Body of pancreas (tissue), 4 donors: ENCODE results near the gene PRR16.

ENCODE experiments used
- POLR2A ChIP-seq, 3 donors: fragments of 450-650 bp; IDR thresholded peaks; one replicate each; pipeline ENCODE4 v1.6.1; 2016; ENCODE audit warnings: antibody characterized with exemption in 3 of 3, mild to moderate bottlenecking in 2 of 3
- TF ChIP-seq, protein P1 (sequence below), 7 experiments: fragments of 450-650 bp in 4 of 7; fragments of 200-600 bp in 3 of 7; sonication (generic) in 3 of 7; IDR thresholded peaks; one replicate each; pipeline ENCODE4 v1.5.1; 2016 to 2019; ENCODE audit warnings: antibody characterized with exemption in 7 of 7

DNA sequence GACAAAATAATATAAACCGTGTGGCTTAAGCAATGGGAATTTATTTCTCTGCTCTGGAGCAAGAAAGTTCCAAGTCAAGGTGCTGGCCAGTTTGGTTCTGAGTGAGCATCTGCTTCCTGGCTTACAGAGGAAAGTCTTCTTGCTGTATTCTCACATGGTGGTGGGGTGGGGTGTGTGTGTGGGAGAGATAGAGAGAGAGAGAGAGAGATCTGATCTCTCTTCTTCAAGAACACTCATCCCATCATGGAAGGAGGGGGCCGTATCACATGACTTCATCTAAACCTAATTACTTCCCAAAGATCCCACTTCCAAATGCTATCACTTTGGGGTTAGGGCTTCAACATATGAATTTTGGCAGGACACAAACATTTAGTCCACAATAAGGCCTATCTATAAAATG is 91.2 kb downstream of the PRR16 start:
- TF ChIP-seq, protein P1, sequence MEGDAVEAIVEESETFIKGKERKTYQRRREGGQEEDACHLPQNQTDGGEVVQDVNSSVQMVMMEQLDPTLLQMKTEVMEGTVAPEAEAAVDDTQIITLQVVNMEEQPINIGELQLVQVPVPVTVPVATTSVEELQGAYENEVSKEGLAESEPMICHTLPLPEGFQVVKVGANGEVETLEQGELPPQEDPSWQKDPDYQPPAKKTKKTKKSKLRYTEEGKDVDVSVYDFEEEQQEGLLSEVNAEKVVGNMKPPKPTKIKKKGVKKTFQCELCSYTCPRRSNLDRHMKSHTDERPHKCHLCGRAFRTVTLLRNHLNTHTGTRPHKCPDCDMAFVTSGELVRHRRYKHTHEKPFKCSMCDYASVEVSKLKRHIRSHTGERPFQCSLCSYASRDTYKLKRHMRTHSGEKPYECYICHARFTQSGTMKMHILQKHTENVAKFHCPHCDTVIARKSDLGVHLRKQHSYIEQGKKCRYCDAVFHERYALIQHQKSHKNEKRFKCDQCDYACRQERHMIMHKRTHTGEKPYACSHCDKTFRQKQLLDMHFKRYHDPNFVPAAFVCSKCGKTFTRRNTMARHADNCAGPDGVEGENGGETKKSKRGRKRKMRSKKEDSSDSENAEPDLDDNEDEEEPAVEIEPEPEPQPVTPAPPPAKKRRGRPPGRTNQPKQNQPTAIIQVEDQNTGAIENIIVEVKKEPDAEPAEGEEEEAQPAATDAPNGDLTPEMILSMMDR (IDR thresholded peaks at IDR 0.05) = no peak
- TF ChIP-seq POLR2A (IDR thresholded peaks at IDR 0.05) = no peak
